ENCODE data around the gene LHX2.

DNA sequence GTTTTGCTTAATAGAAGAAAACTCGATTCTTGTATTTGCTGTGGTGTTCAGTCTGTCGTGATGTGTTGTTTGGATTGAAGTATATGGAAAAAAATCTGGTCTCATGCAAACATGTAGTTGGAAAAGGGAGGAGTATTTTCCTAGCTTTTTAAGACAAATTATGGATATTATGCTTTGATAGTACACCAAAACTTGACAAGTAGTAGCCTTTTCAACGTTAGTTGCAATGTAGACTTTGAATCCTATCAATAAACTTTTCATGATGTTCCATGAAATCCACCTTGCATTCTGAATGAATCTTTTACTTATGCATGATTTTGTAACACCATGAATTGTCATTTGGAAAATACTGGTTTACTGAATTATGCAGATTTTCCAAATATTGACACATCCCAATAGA, 64.2 kb downstream of the LHX2 start:
- TF ChIP-seq, protein P1, sequence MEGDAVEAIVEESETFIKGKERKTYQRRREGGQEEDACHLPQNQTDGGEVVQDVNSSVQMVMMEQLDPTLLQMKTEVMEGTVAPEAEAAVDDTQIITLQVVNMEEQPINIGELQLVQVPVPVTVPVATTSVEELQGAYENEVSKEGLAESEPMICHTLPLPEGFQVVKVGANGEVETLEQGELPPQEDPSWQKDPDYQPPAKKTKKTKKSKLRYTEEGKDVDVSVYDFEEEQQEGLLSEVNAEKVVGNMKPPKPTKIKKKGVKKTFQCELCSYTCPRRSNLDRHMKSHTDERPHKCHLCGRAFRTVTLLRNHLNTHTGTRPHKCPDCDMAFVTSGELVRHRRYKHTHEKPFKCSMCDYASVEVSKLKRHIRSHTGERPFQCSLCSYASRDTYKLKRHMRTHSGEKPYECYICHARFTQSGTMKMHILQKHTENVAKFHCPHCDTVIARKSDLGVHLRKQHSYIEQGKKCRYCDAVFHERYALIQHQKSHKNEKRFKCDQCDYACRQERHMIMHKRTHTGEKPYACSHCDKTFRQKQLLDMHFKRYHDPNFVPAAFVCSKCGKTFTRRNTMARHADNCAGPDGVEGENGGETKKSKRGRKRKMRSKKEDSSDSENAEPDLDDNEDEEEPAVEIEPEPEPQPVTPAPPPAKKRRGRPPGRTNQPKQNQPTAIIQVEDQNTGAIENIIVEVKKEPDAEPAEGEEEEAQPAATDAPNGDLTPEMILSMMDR (IDR thresholded peaks at IDR 0.05) = no peak
- no peak for TF ChIP-seq EP300 (IDR thresholded peaks at IDR 0.05)
- TF ChIP-seq POLR2A (IDR thresholded peaks at IDR 0.05) = no peak
- no peak for TF ChIP-seq POLR2AphosphoS5 (IDR thresholded peaks at IDR 0.05)
